Right lobe of liver (tissue), 6 donors: ENCODE results near the gene RAMP2. TPM values are rescaled to one million over a fixed set of nuclear protein-coding genes. Genes with fewer than 3 reads are reported as not detected.

Source experiments
- ATAC-seq, 4 donors: fragments of 200-7000 bp; cut with Tn5 transposase; one replicate each; pipeline ENCODE4 v1.9.1; 2020; ENCODE audit warnings: mild to moderate bottlenecking in 4 of 4, moderate library complexity in 4 of 4
- DNase-seq, 3 donors: peaks; one replicate each; pipeline ENCODE4 v3.0.0-alpha.2; 2020
- H3K27ac ChIP-seq, 3 donors: fragments of 200-600 bp; one replicate each; pipeline ENCODE4 v1.8.0; 2022
- H3K27me3 ChIP-seq, 2 donors: fragments of 200-600 bp; one replicate each; pipeline ENCODE4 v1.8.0; 2022
- H3K36me3 ChIP-seq, 4 donors: fragments of 200-600 bp; sonication (generic) in 1 of 4; one replicate each; pipeline versions ENCODE4 v1.5.1 to v1.8.0; 2017 to 2022; ENCODE audit warnings: control low read depth in 1 of 4
- H3K4me1 ChIP-seq, 4 donors: fragments of 200-600 bp; sonication (generic) in 1 of 4; one replicate each; pipeline versions ENCODE4 v1.5.1 to v1.8.0; 2017 to 2022; ENCODE audit warnings: control low read depth in 1 of 4
- H3K4me3 ChIP-seq, 3 donors: fragments of 200-600 bp; one replicate each; pipeline ENCODE4 v1.8.0; 2022
- H3K9me3 ChIP-seq, 4 donors: fragments of 200-600 bp; sonication (generic) in 1 of 4; one replicate each; pipeline versions ENCODE4 v1.5.1 to v1.8.0; 2017 to 2022; ENCODE audit warnings: control low read depth in 1 of 4
- CTCF ChIP-seq, 4 donors: fragments of 200-600 bp in 3 of 4; fragments of 450-650 bp in 1 of 4; IDR thresholded peaks; one replicate each; pipeline versions ENCODE4 v1.5.1 to v1.8.0; 2016 to 2022; ENCODE audit warnings: antibody characterized with exemption in 4 of 4, mild to moderate bottlenecking in 2 of 4
- POLR2A ChIP-seq: fragments of 450-650 bp; IDR thresholded peaks from one replicate; pipeline ENCODE4 v1.6.1; 2017; ENCODE audit warnings: antibody characterized with exemption, mild to moderate bottlenecking
- WGBS: methylation state at CpG from one replicate; pipeline ENCODE4 v1.1.6; 2018; ENCODE audit warnings: low coverage, low lambda C conversion rate; ENCODE audit not compliant: insufficient coverage; ENCODE audit errors: missing lambda C conversion rate; 5-methylcytosine and 5-hydroxymethylcytosine counted together
- intact Hi-C, 2 donors: fragments of 100-400 bp; cut with DNase I; formaldehyde crosslinking; loops; one replicate each; pipeline versions ENCODE4 v1.11.2 to v1.14.1; 2022
- small RNA-seq, 2 experiments: library from RNA; depleted of rRNA; stranded (forward); fragments of <200 nt; gene quantifications; one replicate each; pipeline ENCODE3, GENCODE V24; 2016
- total RNA-seq, 6 experiments: library from RNA; depleted of rRNA in 2 of 6; stranded (reverse); fragments of >200 nt in 2 of 6; fragmentation: NEBNext Ultra II Directional in 3 of 6; extraction: Animal tissue kit (Norgen Biotek cat#: 25700) in 3 of 6; gene quantifications; one replicate each; pipeline versions ENCODE4 v1.1.0 to v1.2.4, GENCODE V29; 2016 to 2023
- donor health status: DM: no; HTN: yes; CAD: no.
- donor health status: DM: no; HTN: no; CAD: no.
- donor health status: DM: no; HTN: no; CAD: no.
- donor health status: DM: no; HTN: yes; CAD: no.
- donor health status: DM: no; HTN: yes; CAD: no.

RAMP2 gene
- total RNA-seq, 6 experiments from 2014 or later, result 1.9 to 9.4 (median 4.4) TPM

- H3K4me1 ChIP-seq, result peaks cover 0 to 10% (median 0%) of the 10 kb centered on the region in 4 donors
- intact Hi-C loops, result no loop called here
- H3K36me3 ChIP-seq, result peaks cover 0 to 14% (median 6%) of the 10 kb centered on the region in 4 donors
- H3K9me3 ChIP-seq, result no peaks in the 10 kb centered on the region
- no peak for DNase-seq
- H3K4me3 ChIP-seq, result no peak overlapping the region
- no peak overlapping the region for H3K27ac ChIP-seq
- 90% methylated on average over 1 of the region's 1 CpG for WGBS
- no peak for TF ChIP-seq CTCF (IDR thresholded peaks at IDR 0.05)
- H3K27me3 ChIP-seq, result no peaks in the 10 kb centered on the region
- ATAC-seq, result no peak
Observed at GRCh38 chr17:42806249-42806648, 45.2 kb downstream of the RAMP2 start.

GRCh38 chr17:42809250-42809649, 48.2 kb downstream of the RAMP2 start:
- no peak for TF ChIP-seq POLR2A
- no peaks in the 10 kb centered on the region for H3K9me3 ChIP-seq
- WGBS, result 33% methylated on average over 2 of the region's 3 CpGs
- ATAC-seq (peak; percentile 81 to 94 (median 90)), DNase-seq (peak in 2 of 3 donors; percentile 55 to 65)
- H3K36me3 ChIP-seq, result peaks cover 0 to 37% (median 22%) of the 10 kb centered on the region in 4 donors
- intact Hi-C loops, result no loop called here
- H3K4me1 ChIP-seq, result peaks cover 0 to 10% (median 0%) of the 10 kb centered on the region in 4 donors
- no peak overlapping the region for H3K4me3 ChIP-seq
- H3K27me3 ChIP-seq, result no peaks in the 10 kb centered on the region
- H3K27ac ChIP-seq, result no peak overlapping the region

Small RNAs within 50 kb of the gene (small RNA-seq; reads per million reads assigned to genes)
- gene HMGN2P15, result 0 reads per million in 2 experiments

Other genes starting within 250 kb of the RAMP2 start
- 10 to 100 TPM; 36.4 to 81.6 (median 43.7) TPM for gene NAGLU, start 225.0 kb upstream of the RAMP2 start, total RNA-seq
- 1 to 10 TPM in 1 of 6 experiments, under 1 TPM in 5; 0.31 to 1.1 (median 0.87) TPM for gene HSD17B1, start 208.3 kb upstream of the RAMP2 start, total RNA-seq
- 10 to 100 TPM; 48.1 to 70.5 (median 60.9) TPM for gene COASY, start 199.1 kb upstream of the RAMP2 start, total RNA-seq
- gene MLX, start 194.1 kb upstream of the RAMP2 start, total RNA-seq, result 10 to 100 TPM; 34.5 to 46.2 (median 35.2) TPM
- 1 to 10 TPM in 2 of 6 experiments, under 1 TPM in 4; 0.26 to 2.4 (median 0.76) TPM for gene PSMC3IP, start 183.5 kb upstream of the RAMP2 start, total RNA-seq
- 10 to 100 TPM; 31.0 to 49.4 (median 43.2) TPM for gene RETREG3, start 151.9 kb upstream of the RAMP2 start, total RNA-seq
- gene TUBG1, start 151.5 kb upstream of the RAMP2 start, total RNA-seq, result 10 to 100 TPM; 17.9 to 44.5 (median 22.0) TPM
- 10 to 100 TPM in 1 of 6 experiments, 1 to 10 TPM in 5; 6.8 to 10.7 (median 7.5) TPM for gene TUBG2, start 101.9 kb upstream of the RAMP2 start, total RNA-seq
- 10 to 100 TPM in 5 of 6 experiments, 1 to 10 TPM in 1; 8.1 to 23.7 (median 11.2) TPM for gene PLEKHH3, start 84.2 kb upstream of the RAMP2 start, total RNA-seq
- under 1 TPM in 3 of 6 experiments, not detected in 3; 0.21 to 0.34 (median 0.31) TPM for gene CCR10, start 79.4 kb upstream of the RAMP2 start, total RNA-seq
- gene CNTNAP1, start 78.7 kb upstream of the RAMP2 start, total RNA-seq, result 1 to 10 TPM in 1 of 6 experiments, under 1 TPM in 5; 0.42 to 1.8 (median 0.56) TPM
- gene EZH1, start 16.2 kb upstream of the RAMP2 start, total RNA-seq, result 10 to 100 TPM in 3 of 6 experiments, 1 to 10 TPM in 3; 5.5 to 16.5 (median 10.8) TPM
- gene VPS25, start 12.2 kb downstream of the RAMP2 start, total RNA-seq, result 10 to 100 TPM; 28.3 to 47.0 (median 33.6) TPM
- gene WNK4, start 19.4 kb downstream of the RAMP2 start, total RNA-seq, result 1 to 10 TPM in 1 of 6 experiments, under 1 TPM in 2, not detected in 3; 0.12 to 1.1 (median 0.22) TPM
- gene COA3, start 37.5 kb downstream of the RAMP2 start, total RNA-seq, result 100 to 1,000 TPM in 1 of 6 experiments, 10 to 100 TPM in 5; 50.4 to 118 (median 68.3) TPM
- under 1 TPM in 1 of 6 experiments, not detected in 5; 0.15 TPM for gene CNTD1, start 37.6 kb downstream of the RAMP2 start, total RNA-seq
- gene BECN1, start 63.1 kb downstream of the RAMP2 start, total RNA-seq, result 10 to 100 TPM; 29.6 to 48.8 (median 37.4) TPM
- gene PSME3, start 72.2 kb downstream of the RAMP2 start, total RNA-seq, result 10 to 100 TPM; 33.6 to 72.1 (median 42.8) TPM
- gene AOC2, start 83.4 kb downstream of the RAMP2 start, total RNA-seq, result 1 to 10 TPM in 4 of 6 experiments, under 1 TPM in 2; 0.62 to 2.0 (median 1.4) TPM
- gene AOC3, start 90.0 kb downstream of the RAMP2 start, total RNA-seq, result 10 to 100 TPM in 2 of 6 experiments, 1 to 10 TPM in 4; 3.9 to 14.9 (median 7.1) TPM
- gene G6PC1, start 139.6 kb downstream of the RAMP2 start, total RNA-seq, result 100 to 1,000 TPM in 5 of 6 experiments, 10 to 100 TPM in 1; 64.5 to 505 (median 185) TPM
- gene AARSD1, start 203.2 kb downstream of the RAMP2 start, total RNA-seq, result 10 to 100 TPM; 12.3 to 22.1 (median 17.9) TPM
- not detected for gene PTGES3L, start 218.9 kb downstream of the RAMP2 start, total RNA-seq
- 1 to 10 TPM; 3.6 to 5.1 (median 4.6) TPM for gene RUNDC1, start 219.3 kb downstream of the RAMP2 start, total RNA-seq
- 100 to 1,000 TPM; 229 to 528 (median 316) TPM for gene RPL27, start 237.2 kb downstream of the RAMP2 start, total RNA-seq
- 10 to 100 TPM; 14.1 to 23.3 (median 18.1) TPM for gene IFI35, start 245.6 kb downstream of the RAMP2 start, total RNA-seq